Smooth muscle cell (in vitro differentiated cells): ENCODE data around the gene LHB. TPM values are rescaled to one million over a fixed set of nuclear protein-coding genes. Genes with fewer than 3 reads are reported as not detected.

Experiments used
- DNase-seq: peaks from one replicate; lab custom pipeline; 2025; ENCODE audit not compliant: unreplicated experiment; lab: John Stamatoyannopoulos, UW
- H2AFZ ChIP-seq: fragments of 200-600 bp; sonication (generic); 2 replicates; pipeline ENCODE4 v1.6.0; 2016; ENCODE audit warnings: antibody characterized with exemption, low read depth, mild to moderate bottlenecking
- H3F3A ChIP-seq: fragments of 200-600 bp; sonication (generic); 2 replicates; pipeline ENCODE4 v1.6.0; 2017; ENCODE audit warnings: antibody characterized with exemption, low read depth
- H3K27ac ChIP-seq: fragments of 200-600 bp; sonication (generic); 2 replicates; pipeline ENCODE4 v1.5.1; 2016; ENCODE audit warnings: low read depth, mild to moderate bottlenecking
- H3K27me3 ChIP-seq: fragments of 200-600 bp; sonication (generic); 2 replicates; pipeline ENCODE4 v1.6.1; 2016; ENCODE audit warnings: low read depth, mild to moderate bottlenecking
- H3K36me3 ChIP-seq: fragments of 200-600 bp; sonication (generic); 2 replicates; pipeline ENCODE4 v1.5.1; 2016; ENCODE audit warnings: low read depth
- H3K4me1 ChIP-seq: fragments of 200-600 bp; sonication (generic); 2 replicates; pipeline ENCODE4 v1.5.1; 2016; ENCODE audit warnings: low read depth
- H3K4me2 ChIP-seq: fragments of 200-600 bp; sonication (generic); 2 replicates; pipeline ENCODE4 v1.6.0; 2016; ENCODE audit warnings: mild to moderate bottlenecking
- H3K4me3 ChIP-seq: fragments of 200-600 bp; sonication (generic); 2 replicates; pipeline ENCODE4 v1.5.1; 2016; ENCODE audit warnings: mild to moderate bottlenecking
- H3K79me2 ChIP-seq: fragments of 200-600 bp; sonication (generic); 2 replicates; pipeline ENCODE4 v1.6.0; 2016; ENCODE audit warnings: low read depth, mild to moderate bottlenecking
- H3K9ac ChIP-seq: fragments of 200-600 bp; sonication (generic); 2 replicates; pipeline ENCODE4 v1.6.0; 2016; ENCODE audit warnings: low read depth
- H3K9me3 ChIP-seq: fragments of 200-600 bp; sonication (generic); replicated peaks from 2 replicates; pipeline ENCODE4 v1.5.1; 2016; ENCODE audit warnings: low read depth
- H4K20me1 ChIP-seq: fragments of 200-600 bp; sonication (generic); 2 replicates; pipeline ENCODE4 v1.6.0; 2016; ENCODE audit warnings: low read depth
- CTCF ChIP-seq: fragments of 200-600 bp; sonication (generic); IDR thresholded peaks from 2 replicates; pipeline ENCODE4 v1.5.1; 2017; ENCODE audit warnings: borderline replicate concordance, mild to moderate bottlenecking, antibody characterized with exemption; ENCODE audit not compliant: insufficient read depth, poor library complexity, severe bottlenecking
- WGBS: methylation state at CpG from one replicate; pipeline ENCODE4 v1.1.7; 2016; ENCODE audit warnings: low lambda C conversion rate; 5-methylcytosine and 5-hydroxymethylcytosine counted together
- polyA plus RNA-seq: library from polyadenylated mRNA; unstranded; fragments of >200 nt; fragmentation: Nextera tagmentation; extraction: Ambion mirVana; gene quantifications from 2 replicates; pipeline ENCODE4 v1.2.1, GENCODE V29; 2016
- total RNA-seq: library from RNA; depleted of rRNA; stranded (reverse); fragments of >200 nt; gene quantifications from 2 replicates; pipeline ENCODE4 v1.2.3, GENCODE V29; 2014

The LHB gene
- total and polyA plus RNA-seq, 2 experiments from 2014 or later = not detected

DNA sequence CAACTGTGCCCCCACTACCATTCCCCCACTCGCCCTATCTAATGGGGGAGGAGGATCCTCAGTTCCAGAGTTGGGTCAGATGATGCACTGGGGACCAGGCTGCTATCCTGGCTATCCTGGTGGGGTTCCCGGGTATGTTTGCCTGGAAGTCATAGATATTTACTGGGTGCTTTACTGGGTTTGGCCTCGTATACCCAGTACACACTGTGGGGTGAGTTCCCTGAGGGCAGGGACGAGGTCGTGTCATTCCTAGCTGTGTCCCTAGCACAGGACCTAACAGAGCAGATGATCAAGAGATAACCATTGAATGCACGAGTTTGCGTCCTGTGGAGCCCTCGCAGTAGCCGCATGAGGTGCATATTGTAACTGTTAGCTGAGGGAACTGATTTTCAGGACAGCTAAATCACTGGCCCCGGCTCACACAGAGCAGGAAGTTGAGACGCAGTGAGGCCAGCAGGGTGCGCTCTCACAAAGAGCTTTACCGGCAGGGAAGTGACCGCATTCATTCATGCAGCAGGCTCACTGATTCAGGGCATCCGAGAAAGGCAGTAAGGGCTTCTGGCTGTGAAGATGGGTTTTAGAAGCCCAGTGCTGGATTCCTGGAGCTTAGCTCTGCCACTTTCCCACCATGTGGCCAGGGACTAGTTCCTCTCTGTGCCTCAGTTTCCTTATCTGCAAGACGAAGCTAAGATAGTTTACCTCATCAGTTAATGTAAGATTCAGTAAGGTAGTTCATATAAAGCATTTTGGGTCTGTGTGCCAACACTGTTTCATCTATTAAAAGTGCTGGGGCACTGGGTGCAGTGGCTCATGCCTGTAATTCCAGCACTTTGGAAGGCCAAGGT lies 17.2 kb downstream of the LHB start:
- Histone ChIP-seq H3K9me3 (no peaks in the 10 kb centered on the region), H3K27me3 (no peaks in the 10 kb centered on the region), H3K4me3 (no peak overlapping the region), H4K20me1 (peaks cover 16% of the 10 kb centered on the region), H3K27ac (no peak overlapping the region), H2AFZ (no peak overlapping the region), H3K9ac (no peak overlapping the region), H3K4me2 (no peak overlapping the region), H3K79me2 (peaks cover 27% of the 10 kb centered on the region), H3K36me3 (no peaks in the 10 kb centered on the region), H3K4me1 (peaks cover 1% of the 10 kb centered on the region), H3F3A (no peaks in the 10 kb centered on the region)
- WGBS = 59% methylated on average over 16 of the region's 16 CpGs
- no peak for DNase-seq
- TF ChIP-seq CTCF = peak; percentile 54

GRCh38 chr19:48997972-48998371 lies 18.9 kb downstream of the LHB start:
- no peaks in the 10 kb centered on the region for H3F3A ChIP-seq
- H3K9ac ChIP-seq = no peak overlapping the region
- peaks cover 16% of the 10 kb centered on the region for H4K20me1 ChIP-seq
- H3K27ac ChIP-seq = no peak overlapping the region
- H2AFZ ChIP-seq = no peak overlapping the region
- WGBS = 87% methylated on average over 5 of the region's 5 CpGs
- no peaks in the 10 kb centered on the region for H3K36me3 ChIP-seq
- peaks cover 6% of the 10 kb centered on the region for H3K4me1 ChIP-seq
- H3K27me3 ChIP-seq = no peaks in the 10 kb centered on the region
- no peak overlapping the region for H3K4me2 ChIP-seq
- DNase-seq = no peak
- peaks cover 36% of the 10 kb centered on the region for H3K79me2 ChIP-seq
- H3K9me3 ChIP-seq = no peaks in the 10 kb centered on the region
- peak; percentile 46 for TF ChIP-seq CTCF
- no peak overlapping the region for H3K4me3 ChIP-seq

DNA sequence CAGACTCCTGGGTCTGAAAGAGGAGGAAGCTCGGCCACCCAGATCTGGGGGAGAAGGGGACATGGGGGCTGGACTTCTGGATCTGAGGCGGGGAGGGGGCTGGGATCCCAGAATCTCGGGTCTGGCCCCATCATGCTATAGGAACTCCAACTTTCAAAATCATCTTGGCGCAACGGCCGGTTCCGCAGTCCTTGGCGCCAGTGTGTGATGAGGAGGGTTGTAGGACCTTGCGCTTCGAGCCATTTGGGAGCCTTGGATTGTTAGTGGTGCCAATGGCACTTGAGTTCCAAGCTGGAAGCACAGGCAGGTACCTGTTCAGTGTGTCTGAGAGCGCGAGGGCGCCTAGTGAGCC lies 22.9 kb downstream of the LHB start:
- Histone ChIP-seq H3K9ac (peak overlapping the region; percentile 82), H3K27me3 (no peaks in the 10 kb centered on the region), H3K9me3 (no peaks in the 10 kb centered on the region), H3K4me3 (peak overlapping the region; percentile 86), H3K4me2 (peak overlapping the region; percentile 100), H3K4me1 (peaks cover 16% of the 10 kb centered on the region), H3K27ac (peak overlapping the region; percentile 7), H4K20me1 (peaks cover 39% of the 10 kb centered on the region), H3K79me2 (peaks cover 71% of the 10 kb centered on the region), H3K36me3 (no peaks in the 10 kb centered on the region), H2AFZ (peak overlapping the region; percentile 21), H3F3A (no peaks in the 10 kb centered on the region)
- DNase-seq = no peak
- no peak for TF ChIP-seq CTCF
- 5% methylated on average over 12 of the region's 13 CpGs for WGBS
